D721Med (cell line): ENCODE data around the gene DMRT3.

Experiments
- DNase-seq: peaks from one replicate; pipeline ENCODE4 v3.0.0; 2011; ENCODE audit warnings: low spot score; ENCODE audit not compliant: insufficient read length
- FAIRE-seq: peaks from 2 replicates; lab custom pipeline; 2011; peaks lifted over from hg19 to GRCh38; lab: Jason Lieb, UNC
- CTCF ChIP-seq: IDR thresholded peaks from 2 replicates; pipeline ENCODE4 v1.5.1; 2012; ENCODE audit warnings: mild to moderate bottlenecking, control low read depth; ENCODE audit not compliant: insufficient read depth; ENCODE audit errors: missing control alignments

The DMRT3 gene

GRCh38 chr9:970151-970996 lies 6.1 kb upstream of the DMRT3 start:
- DNase-seq = no peak
- no peak for TF ChIP-seq CTCF
- FAIRE-seq = no peak

- DNase-seq (no peak), FAIRE-seq (no peak)
- no peak for TF ChIP-seq CTCF
Measured at GRCh38 chr9:971901-972500, 4.5 kb upstream of the DMRT3 start.

DNA sequence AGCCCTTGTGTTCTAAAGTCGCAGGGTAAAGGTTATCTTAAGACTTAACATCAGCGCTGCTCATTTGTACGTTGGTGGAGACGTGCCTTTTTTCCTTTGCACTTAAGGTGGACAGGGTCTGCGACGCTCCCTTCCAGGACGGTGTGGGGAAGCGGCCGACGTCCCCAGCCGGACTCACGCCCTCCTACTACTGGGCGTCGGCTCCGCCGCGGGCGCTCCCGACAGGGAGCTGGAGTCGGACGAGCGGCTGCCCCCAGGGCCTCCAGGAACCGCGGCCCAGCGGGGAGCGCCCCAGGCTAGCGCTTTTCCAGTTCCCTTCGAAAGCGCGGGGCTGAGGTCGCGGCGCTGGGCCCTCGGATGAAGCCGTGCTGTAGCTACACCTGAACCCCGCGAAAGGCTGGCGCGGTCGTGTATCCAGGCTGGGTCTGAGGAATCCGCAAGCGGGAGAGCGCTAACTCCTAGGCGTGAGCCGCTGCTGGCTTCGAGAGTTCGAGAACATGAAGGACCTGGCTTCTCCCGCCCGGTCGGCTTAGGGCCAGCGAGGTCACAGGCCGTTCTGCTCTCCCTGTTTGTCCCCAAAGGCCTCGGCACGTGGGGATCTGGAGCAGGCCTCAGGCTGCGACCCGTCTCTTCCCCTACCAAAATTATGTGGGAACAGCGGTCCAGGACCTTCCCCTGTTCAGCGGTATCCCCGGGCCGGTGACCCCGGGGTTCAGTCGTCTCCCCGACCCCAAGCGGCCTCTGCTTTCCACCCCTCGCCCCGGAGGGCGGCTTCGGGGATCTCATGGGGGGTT lies 3.8 kb upstream of the DMRT3 start:
- FAIRE-seq = no peak
- DNase-seq = no peak
- no peak for TF ChIP-seq CTCF

- no peak for FAIRE-seq
Measured at GRCh38 chr9:973295-973834, 3.1 kb upstream of the DMRT3 start.

GRCh38 chr9:974031-974995 lies 2.1 kb upstream of the DMRT3 start:
- no peak for DNase-seq
- no peak for TF ChIP-seq CTCF
- FAIRE-seq = no peak

More at GRCh38 chr9:973295-973834, 3.1 kb upstream of the DMRT3 start:
- no peak for DNase-seq
- TF ChIP-seq CTCF = no peak
